ENCODE data around the gene ATRN.

DNA sequence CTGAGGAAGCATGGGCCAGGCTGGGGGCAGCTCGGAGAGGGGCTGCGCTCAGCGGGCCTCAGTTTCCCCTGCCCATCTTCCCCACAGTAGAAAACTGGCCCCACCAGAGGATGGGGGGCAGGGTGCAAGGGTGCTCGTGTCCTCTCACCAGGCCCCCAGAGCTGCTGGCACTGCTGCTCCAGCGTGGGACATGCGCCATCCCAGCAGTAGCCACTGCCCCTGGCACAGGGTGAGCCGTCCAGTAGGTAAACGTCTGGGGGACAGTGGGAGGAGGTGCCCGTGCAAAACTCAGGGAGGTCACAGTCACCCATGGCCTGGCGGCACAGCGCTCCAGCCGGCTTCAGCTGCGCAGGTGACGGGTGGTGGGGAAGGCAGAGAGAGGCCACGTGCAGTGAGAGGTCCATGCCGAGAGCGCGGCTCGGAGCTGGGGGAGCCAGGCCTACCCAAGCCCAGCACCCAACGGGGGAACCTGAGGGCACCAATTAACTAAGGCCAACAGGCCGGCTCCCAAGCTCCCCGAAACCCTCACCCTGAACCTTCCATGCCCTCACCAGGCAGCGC, 201.2 kb downstream of the ATRN start:
- TF ChIP-seq, protein P1, sequence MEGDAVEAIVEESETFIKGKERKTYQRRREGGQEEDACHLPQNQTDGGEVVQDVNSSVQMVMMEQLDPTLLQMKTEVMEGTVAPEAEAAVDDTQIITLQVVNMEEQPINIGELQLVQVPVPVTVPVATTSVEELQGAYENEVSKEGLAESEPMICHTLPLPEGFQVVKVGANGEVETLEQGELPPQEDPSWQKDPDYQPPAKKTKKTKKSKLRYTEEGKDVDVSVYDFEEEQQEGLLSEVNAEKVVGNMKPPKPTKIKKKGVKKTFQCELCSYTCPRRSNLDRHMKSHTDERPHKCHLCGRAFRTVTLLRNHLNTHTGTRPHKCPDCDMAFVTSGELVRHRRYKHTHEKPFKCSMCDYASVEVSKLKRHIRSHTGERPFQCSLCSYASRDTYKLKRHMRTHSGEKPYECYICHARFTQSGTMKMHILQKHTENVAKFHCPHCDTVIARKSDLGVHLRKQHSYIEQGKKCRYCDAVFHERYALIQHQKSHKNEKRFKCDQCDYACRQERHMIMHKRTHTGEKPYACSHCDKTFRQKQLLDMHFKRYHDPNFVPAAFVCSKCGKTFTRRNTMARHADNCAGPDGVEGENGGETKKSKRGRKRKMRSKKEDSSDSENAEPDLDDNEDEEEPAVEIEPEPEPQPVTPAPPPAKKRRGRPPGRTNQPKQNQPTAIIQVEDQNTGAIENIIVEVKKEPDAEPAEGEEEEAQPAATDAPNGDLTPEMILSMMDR (conservative IDR thresholded peaks at IDR 0.05; ENCODE audit: low read length), result no peak
- TF ChIP-seq EZH2phosphoT487 (IDR thresholded peaks at IDR 0.05; ENCODE audit: borderline replicate concordance, low read depth, low read length), result no peak

Data from OCI-LY7 (cell line).